GM18858 (cell line): Measurements from ENCODE around the gene SUMF1.

Experiments
- ATAC-seq: cut with Tn5 transposase; IDR thresholded peaks from one replicate; pipeline ENCODE4 v1.9.1; 2021; ENCODE audit not compliant: unreplicated experiment

The SUMF1 gene

DNA sequence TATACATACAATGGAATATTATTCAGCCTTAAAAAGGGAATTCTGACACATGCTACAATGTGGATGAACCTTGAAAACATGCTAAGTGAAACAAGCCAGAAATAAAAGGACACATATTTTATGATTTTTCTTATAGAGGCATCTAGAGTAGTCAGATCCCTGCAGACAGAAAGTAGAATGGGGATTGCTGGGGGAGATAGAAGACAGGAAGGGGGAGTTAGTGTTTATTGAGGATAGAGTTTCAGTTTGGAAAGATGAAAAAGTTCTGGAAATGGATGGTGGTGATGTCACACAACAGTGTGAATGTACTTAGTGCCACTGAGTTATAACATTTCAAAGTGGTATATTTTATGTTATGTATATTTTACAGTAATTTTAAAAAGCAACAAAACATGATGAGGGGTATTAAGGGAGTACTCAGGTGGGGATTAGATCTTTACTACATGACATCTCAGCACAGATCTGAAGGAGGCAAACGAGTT is 30.8 kb upstream of the SUMF1 start:
- no peak for ATAC-seq

DNA sequence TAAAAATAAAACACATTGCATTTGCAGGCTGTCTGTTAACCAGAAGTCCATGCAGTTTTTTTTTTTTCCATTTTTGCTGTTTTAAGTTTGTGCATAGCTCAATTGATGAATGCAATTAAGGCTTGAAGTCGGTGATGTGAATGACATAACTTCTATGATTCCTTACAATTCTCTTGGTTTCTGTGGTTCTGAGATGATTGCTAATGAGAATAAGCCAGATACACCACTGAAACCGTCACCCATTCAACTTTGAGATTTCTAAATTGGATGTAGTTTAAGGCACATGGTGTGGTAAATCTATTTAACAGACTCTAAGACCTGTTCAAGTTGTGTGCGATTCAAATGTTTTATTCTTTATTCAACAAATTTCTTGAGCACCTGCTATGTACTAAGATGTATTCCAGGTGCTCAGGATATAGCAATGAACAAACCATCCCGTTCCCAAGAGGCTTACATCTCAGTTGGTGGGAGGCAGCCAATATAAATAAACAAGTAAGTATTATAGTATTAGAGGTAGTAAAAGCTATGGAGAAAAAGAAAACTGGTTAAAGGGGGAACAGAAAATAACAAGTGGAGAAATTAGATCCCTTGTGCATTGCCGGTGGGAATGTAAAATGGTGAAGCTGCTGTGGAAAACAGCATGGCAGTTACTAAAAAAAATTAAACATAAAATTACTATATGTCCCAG is 30.1 kb upstream of the SUMF1 start:
- ATAC-seq = no peak

DNA sequence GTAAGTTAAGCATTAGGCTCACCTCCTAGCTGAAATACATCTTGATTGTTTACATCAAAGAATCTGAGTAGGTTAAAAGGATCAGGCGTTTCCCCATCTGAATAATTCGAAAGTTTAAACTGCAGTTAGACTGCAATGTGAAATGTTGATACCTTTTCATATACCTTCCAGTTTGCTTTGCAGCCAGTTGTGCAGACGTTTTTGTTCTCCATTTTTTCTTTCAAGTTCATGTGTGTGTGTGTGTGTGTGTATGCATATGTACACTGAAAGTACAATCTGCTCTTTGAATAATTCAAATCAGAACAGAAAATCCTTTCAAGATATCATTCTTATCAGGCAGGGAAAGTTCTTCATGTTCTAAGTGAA is 29.0 kb upstream of the SUMF1 start:
- ATAC-seq = no peak

DNA sequence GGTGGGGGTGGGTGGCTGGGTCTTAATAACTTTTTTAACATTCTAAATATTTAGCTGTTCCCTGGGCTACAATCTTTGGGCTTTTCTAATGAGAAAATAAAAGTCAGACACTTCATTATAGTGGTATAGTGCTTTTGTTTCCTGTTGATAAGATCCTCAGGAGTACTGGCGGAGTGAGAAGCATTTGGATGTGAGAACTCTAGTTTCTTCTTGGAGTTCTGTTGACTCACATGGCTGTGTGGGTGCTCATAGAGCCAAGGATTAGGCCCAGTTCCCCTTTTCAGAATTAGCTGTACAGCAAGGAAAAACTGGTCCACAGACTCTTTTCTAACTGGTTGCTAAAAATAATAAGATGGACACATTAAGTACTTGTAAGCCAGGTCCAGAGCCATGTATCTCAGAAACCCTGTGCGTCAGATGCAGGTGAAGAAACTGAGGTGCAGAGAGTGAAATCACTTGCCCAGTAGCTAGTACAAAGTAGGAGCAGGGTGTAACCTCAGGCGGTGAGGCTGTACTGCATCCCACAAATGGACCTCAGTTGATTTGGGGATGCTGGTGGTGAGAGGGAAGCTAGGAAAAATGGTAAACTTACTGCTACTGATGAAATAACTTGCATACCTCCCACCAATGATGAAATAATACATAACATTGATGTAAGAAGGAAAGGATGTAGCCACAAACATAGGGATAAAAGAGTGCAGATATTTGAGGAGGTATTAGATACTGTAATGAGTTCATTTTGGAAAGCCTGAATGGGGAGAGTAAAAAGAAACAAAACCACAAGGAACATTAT is 28.4 kb upstream of the SUMF1 start:
- ATAC-seq = no peak

DNA sequence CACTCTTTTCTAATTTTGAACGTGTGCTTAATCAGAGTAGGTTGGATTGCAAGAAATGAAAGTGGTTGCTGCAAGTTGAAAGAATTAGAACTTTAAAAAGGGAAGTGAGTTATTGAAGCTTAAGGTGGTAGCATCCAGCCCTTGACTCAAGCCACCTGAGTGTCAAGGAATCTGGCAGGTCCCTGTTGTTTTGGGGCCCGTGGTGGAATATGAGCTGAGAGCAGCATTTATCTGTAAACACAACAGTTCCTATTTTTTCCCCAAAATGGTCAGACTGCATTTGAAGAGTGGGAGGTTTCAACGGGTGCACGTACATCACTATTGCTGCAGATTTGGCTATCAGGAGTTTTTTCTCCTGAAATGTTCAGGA is 27.8 kb upstream of the SUMF1 start:
- peak; percentile 28 for ATAC-seq

DNA sequence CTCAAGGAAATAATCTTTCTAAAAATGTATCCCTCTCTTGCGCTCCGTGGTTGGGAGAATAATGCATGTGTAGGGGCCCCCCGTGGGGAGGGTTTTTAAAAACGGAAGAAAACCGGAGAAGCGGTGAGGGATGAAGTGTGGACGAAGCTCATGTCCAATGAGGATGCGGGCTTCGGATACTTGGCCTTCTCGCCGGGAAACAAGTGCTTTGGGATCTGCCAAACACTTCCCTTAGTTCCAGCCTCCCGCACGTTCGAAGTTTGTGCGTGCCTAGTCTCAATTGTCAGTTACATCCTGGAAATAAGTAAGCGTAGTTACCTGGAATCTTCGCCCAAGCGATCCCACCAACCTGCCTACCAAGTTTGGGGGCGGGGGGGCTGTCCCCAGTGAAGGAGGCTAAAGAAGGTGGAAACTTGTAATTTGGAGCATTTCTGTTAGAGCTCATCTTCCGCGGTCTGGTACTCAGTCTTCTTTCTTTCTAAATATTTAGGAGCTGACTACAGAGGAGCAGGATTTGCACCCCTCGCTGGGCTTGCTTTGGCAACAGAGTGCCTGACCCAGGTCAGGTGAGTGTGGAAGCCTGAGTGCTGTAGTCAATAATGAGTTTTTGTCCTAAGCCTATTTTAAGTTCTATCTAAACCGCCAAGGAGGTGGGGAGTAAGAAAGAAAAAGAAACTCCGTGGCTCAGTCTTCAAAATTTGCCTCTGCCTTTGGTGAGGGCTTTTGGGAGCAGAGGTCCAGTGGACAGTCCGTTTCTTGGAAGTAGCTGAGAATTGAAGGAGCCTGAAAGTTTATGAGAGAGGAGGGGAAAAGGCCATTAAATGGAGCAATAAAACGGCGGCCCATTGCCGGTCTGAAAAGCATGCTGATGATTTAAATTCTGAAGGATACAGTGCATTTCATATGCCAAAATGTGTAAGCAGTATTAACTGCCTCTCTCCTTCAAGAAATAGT is 27.1 kb upstream of the SUMF1 start:
- no peak for ATAC-seq

DNA sequence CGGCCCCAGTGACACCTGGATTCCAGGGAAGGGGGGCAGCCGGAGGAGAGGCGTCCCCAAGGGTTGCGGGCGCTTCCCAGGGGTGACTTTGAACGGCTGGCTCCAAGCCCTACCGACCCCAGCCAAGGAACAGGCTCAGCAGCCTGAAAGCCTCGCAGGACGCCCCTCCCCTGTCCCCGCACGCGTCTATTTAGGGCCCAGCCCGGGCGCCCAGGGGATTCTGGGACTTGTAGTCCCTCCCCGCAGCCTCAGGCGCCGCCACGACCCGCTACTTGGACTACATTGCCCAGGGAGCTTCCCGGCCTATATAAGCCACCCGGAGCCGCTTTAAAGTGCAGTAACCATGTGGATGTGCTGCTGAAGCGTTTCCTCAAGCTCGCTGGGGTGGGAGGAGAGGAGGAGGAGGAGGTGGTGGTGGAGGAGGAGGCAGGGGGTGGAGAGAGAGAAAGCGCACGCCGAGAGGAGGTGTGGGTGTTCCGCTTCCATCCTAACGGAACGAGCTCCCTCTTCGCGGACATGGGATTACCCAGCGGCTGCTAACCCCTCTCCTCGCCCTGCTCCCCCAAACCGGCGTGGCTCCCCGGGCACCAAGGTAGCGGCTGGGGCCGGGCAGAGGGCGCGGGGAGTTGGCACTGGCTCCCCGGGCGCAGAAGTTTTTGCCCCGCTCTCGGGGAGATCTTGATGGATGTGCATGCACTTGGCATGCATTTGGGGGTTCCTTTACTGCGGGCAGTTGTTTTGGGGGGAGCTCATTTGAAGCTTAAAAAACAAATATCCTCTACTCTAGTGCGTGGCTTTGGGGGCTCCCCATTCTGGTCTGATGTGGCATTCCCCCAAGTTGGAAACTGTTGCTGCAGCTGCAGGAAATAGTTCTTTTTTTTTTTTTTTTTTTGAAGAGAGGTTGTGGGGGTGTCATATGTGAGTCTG is 26.2 kb upstream of the SUMF1 start, which contains the start of gene ITPR1:
ITPR1 (plus strand) TSS at position 335 of the 927 bp plus-strand sequence. CDS start 23,144 bp downstream, outside the sequence.
- peak; percentile 88 for ATAC-seq

DNA sequence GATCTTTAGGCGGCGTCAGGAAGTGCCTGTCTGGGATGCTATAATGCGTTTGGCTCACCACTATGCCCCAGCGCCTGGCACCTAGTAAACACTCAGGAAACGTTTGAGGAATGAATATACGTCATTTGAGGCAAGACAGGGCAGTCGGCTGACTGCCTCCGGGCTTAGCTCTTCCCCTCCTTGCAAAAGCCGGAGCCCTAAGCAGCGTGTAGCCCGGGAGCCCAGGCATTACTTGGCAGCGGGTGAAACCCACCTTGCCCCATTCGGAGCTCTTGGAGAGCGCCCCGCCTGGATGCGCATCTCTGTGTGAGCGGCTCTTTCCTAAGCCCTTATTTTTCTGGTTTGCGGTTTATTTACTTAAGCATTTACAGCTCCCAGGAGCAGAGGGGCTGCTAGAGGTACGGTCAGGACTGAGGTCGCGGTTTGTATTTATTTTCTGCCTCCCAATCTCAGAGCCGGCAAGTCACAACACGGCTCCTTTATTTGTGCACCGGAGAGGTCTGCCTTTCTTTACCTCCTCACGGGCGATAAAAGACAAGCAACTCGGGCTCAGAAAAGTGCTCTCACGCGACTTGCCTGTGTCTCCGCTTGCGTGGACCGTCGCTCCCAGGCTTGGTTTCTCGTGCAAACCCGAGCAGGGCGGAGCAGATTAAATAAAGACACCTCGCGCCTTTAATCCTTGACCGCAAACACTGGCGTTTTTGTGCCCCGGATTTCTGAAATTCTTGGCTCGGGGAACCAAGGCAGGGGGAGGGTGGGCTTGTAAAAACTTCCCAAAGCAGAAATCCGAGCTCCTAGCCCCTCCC is 25.3 kb upstream of the SUMF1 start:
- ATAC-seq = no peak

DNA sequence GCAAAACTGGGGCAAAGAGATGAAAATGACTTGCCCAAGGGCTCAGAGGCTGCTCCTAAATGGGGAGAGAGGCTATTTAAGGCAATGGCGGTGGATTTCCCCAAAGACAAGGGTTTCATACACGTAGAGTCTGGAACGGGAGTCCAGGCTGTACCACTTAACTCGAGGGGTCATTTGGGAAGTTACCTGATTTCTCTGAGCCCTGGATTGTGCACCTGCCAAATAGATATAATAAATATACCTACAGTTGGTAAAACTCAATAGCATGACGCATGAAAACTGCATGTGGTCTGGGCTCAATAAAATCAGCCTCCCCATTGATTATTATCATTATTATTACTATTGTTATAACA is 24.8 kb upstream of the SUMF1 start:
- ATAC-seq = no peak

DNA sequence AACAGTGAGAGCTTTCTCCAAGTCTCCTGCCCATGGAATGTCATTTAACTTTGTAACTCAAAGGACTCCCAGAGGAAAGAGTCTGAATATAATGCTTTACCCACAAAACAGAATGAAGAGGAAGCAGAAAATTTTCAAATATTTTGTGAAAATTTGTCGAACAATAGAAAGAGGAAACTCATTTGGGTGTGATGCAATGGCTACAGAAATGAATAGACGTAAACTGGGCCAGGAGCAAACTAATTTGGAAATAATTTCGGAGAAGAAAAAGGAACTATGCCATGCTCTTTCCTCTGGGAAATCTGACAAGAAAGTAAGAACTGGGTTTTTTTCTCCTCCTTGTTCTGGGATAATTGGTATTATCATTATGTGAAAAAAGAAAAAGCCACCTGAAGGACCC is 11.2 kb upstream of the SUMF1 start:
- no peak for ATAC-seq

DNA sequence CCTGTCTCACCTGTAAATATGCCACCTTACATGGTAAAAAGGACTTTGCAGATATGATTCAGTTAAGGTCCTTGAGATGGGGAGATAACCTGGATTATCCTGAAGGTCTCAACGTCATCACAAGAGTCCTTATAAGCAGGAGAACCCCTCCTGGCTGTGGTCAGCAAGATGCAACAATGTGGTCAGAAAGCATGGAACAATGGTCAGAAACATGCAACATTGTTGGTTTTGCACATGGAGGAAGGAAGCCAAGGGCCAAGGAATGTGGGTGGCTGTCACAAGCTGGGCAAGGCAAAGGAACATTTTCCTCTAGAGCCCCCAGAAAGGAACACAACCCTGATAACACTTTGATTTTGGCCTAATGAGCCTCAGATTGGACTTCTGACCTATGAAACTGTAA is 9.4 kb upstream of the SUMF1 start:
- no peak for ATAC-seq

DNA sequence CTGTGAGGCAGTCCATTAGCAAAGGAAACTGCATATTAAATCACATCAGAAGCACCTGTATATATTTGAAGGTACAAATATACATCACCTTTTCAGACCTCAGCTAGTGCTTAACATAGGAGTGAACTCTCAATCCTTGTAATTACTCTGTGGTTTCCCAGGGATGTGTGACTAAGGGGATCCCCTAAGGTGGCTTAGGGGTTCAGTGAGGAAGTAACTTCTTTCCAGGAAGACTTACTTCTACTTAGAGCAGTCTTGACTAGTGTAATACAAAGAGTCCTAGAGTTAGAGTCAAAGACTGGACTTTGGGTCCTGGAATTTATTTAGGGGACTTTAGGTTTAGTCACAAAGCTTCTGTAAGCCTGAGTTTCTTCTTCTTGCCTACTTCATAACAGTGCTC is 8.7 kb upstream of the SUMF1 start:
- no peak for ATAC-seq

DNA sequence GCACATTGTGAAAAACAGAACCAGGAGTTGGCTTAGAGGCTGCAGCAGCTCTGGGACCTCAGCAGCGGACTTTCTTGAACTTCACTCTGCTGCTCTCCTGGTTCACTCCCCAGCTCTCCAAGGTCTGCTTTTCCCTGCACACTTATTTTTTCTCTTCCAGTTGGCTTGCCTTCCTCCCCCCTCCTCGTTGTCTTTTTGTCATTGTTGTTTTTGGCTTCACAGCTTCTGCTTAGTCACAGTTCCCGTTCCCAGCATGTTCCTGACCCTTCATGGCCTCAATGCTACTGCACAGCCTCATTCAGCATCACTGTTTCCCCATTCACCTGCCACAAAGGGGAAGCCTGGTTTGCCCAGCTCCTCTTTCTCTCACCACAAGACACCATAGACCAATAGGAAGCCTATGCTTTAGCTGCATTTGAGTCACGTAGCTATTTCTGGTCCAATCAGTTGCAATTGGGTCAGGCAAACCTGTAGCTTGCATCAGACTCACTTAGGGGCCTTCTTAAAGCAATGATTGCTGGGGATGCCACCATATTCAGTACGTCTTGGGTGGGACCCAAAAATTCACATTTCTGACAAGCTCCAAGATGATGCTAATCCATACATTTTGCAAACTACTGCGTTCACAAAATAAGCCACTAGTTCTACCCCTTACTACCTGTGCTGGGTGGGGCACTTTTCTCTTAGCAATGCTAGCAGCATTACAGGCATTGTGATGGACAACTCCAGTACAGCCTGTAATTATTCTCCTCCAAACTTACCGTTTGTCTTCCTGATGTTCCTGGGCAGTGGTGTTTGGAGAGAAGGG is 7.8 kb upstream of the SUMF1 start:
- ATAC-seq = peak; percentile 54

DNA sequence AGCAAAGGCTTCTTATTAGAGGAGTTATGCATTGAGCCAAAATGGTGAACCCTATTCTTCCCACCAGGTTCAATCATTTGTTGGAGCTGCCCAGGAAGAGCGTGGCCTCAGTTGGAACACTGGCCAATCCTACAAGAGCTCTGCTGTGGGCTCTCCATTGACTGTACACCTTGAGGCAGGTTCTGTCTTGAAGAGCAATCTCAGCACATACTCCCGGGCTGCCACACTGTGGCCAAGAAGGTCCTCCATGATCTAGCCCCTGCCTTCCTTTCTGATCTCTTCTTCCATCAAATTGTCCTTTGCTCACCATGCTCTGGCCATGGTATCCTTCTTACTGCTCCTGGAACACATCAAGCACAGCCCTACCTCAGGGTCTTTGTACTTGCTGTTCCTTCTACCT is 5.7 kb upstream of the SUMF1 start:
- no peak for ATAC-seq

DNA sequence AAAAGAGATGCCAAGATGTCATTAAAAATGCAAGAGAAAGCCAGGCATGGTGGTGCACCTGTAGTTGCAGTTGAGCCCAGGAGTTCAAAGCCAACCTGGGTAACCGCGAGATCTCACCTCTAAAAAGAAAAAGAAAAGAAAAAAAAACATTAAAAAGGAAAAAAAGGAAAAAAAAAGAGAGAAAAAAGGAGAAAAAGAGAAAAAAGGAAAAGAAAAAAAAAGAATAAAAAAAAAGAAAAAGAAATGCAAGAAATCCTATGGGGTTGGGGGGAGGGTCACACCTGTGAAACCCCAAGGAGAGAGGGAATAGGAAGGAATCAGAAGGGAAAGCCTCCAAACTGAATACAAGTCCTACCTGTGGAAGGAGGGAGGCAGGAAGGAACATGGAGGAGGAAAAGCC is 5.2 kb upstream of the SUMF1 start:
- ATAC-seq = no peak

DNA sequence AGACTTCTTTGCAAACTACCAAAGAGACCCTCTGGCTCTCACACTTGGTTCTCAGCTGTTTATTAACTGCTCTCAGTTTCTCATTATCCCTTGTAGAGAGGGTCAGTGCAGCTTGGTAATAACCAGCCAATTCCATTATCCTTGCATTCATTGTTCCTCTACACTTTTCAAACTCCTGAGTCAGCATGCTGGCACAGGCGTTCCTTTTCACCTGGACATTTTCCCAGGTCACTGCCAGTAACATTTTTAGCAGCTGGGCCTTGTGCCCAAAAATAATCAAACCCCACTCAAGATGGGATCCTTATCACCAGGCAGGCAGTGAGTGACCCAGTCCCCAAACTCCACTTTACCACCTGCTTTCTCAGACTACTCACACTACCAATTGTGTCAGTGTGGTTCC is 4.8 kb upstream of the SUMF1 start:
- ATAC-seq = no peak

DNA sequence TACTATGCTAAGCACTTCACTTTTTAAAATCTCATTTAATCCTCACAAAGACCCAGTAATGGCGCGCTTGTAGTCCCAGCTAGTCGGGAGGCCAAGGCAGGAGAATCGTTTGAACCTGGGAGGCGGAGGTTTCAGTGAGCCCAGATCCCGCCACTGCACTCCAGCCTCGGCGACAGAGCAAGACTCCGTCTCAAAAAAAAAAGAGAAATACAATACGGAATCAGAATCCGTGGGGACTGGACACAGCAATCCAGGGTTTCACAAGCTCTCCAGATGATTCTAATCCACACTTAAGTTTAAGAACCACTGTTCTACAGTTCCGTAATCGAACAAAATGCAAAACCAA is 426 bp upstream of the SUMF1 start:
- ATAC-seq = no peak

DNA sequence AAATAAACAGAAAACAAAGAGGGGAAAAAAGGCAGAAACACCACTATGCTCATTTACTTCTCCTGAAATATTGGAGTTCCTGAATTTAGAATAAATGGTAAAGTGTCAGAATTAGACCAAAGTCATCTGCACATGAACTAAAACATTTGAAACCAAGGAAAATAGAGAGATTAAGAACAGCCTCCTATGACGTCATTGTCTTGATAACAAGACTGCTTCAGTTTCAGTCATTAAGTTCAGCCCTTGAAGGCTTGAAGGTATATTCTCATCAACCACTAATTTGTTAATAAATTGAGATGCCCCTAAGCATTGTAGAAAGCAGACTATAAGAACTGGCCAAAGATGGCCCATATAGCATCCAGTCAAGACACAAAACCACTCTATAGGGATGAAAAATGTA is 2.5 kb downstream of the SUMF1 start:
- ATAC-seq = no peak
